DMS 273 (cell line): ENCODE data around the gene CSRP3.

ENCODE experiments used
- DNase-seq: peaks from one replicate; lab custom pipeline; 2025; ENCODE audit not compliant: unreplicated experiment; lab: John Stamatoyannopoulos, UW

Gene CSRP3

GRCh38 chr11:19201737-19202605 is at the start of gene CSRP3:
TSS of gene CSRP3 (minus strand) at chr11:19201983. CDS start at chr11:19192448, 9,535 bp downstream.
- no peak for DNase-seq

GRCh38 chr11:19251577-19251976 is 49.8 kb upstream of the CSRP3 start:
- DNase-seq = no peak

GRCh38 chr11:19246816-19247215 is 45.0 kb upstream of the CSRP3 start:
- DNase-seq = no peak

GRCh38 chr11:19245351-19245750 is 43.6 kb upstream of the CSRP3 start:
- no peak for DNase-seq

- no peak for DNase-seq
Observed at GRCh38 chr11:19244621-19245020, 42.8 kb upstream of the CSRP3 start.

- no peak for DNase-seq
Observed at GRCh38 chr11:19244084-19244483, 42.3 kb upstream of the CSRP3 start.

GRCh38 chr11:19243613-19244012 is 41.8 kb upstream of the CSRP3 start:
- DNase-seq = no peak

GRCh38 chr11:19243143-19243542 is 41.4 kb upstream of the CSRP3 start:
- no peak for DNase-seq

- DNase-seq = no peak
Observed at GRCh38 chr11:19242179-19242932, 40.6 kb upstream of the CSRP3 start.

GRCh38 chr11:19241260-19242178 is 39.7 kb upstream of the CSRP3 start:
- DNase-seq = peak; percentile 60

GRCh38 chr11:19240420-19241259 is 38.9 kb upstream of the CSRP3 start, which contains the start of gene E2F8:
TSS of gene E2F8 (minus strand) at chr11:19240945. CDS start at chr11:19240121, 824 bp downstream.
- peak; percentile 96 for DNase-seq

GRCh38 chr11:19239039-19239438 is 37.3 kb upstream of the CSRP3 start:
- DNase-seq = no peak

- no peak for DNase-seq
Observed at GRCh38 chr11:19237813-19238212, 36.0 kb upstream of the CSRP3 start.

- DNase-seq = no peak
Observed at GRCh38 chr11:19237381-19237780, 35.6 kb upstream of the CSRP3 start.

GRCh38 chr11:19234231-19234817 is 32.5 kb upstream of the CSRP3 start:
- no peak for DNase-seq

GRCh38 chr11:19232910-19233503 is 31.2 kb upstream of the CSRP3 start:
- no peak for DNase-seq

GRCh38 chr11:19229671-19230070 is 27.9 kb upstream of the CSRP3 start:
- no peak for DNase-seq

- DNase-seq = no peak
Observed at GRCh38 chr11:19228968-19229367, 27.2 kb upstream of the CSRP3 start.
